HepG2 (cell line): Measurements from ENCODE around the gene FOXP3. TPM values are rescaled to one million over a fixed set of nuclear protein-coding genes. Genes with fewer than 3 reads are reported as not detected.

Experiments
- ATAC-seq: fragments of 200-7000 bp; cut with Tn5 transposase; 3 replicates; pipeline ENCODE4 v1.9.1; 2020; ENCODE audit warnings: mild to moderate bottlenecking, moderate library complexity
- BruUV-seq: library from RNA; stranded (reverse); fragments of 400-500 nt; replicated peaks from 2 replicates; lab custom pipeline; 2021; lab: Mats Ljungman, UMichigan
- CTCF ChIA-PET: fragments of 300-600 bp; formaldehyde crosslinking; extraction: SDS; loops from one replicate; lab custom pipeline; 2021; ENCODE audit warnings: low total read pairs, inconsistent platforms, low intra/inter-chr PET ratio; lab: Yijun Ruan, JAX
- POLR2A ChIA-PET: fragments of 350-600 bp; sonication (Branson Sonifier 250); formaldehyde crosslinking; loops from one replicate; lab custom pipeline; 2020; ENCODE audit warnings: antibody characterized with exemption, inconsistent platforms; lab: Yijun Ruan, JAX
- DNase-seq: peaks from one replicate; pipeline ENCODE4 v3.0.0-alpha.2; 2015; ENCODE audit warnings: low spot score
- FAIRE-seq: peaks from 3 replicates; lab custom pipeline; 2011; peaks lifted over from hg19 to GRCh38; lab: Jason Lieb, UNC
- H2AFZ ChIP-seq: one replicate; pipeline ENCODE4 v1.6.1; 2011; ENCODE audit warnings: low read length, inconsistent platforms
- H3K27ac ChIP-seq: fragments of 300-600 bp; 3 replicates; pipeline ENCODE4 v1.8.0; 2011; ENCODE audit warnings: mixed run types, mild to moderate bottlenecking, mixed read lengths, low read length, inconsistent platforms; ENCODE audit not compliant: insufficient read depth; ENCODE audit errors: extremely low read length
- H3K27me3 ChIP-seq, 2 experiments: fragments of 200-600 bp in 1 of 2; 2 replicates in 1 of 2; 3 replicates in 1 of 2; pipeline versions ENCODE4 v1.6.0 to v1.8.0; 2011; ENCODE audit warnings: low read length in 2 of 2, mild to moderate bottlenecking in 2 of 2, moderate library complexity in 2 of 2, inconsistent platforms in 1 of 2; ENCODE audit not compliant: insufficient read depth in 2 of 2, control insufficient read depth in 1 of 2
- H3K36me3 ChIP-seq, 2 experiments: fragments of 200-600 bp in 1 of 2; replicated peaks in 1 of 2; 2 replicates in 1 of 2; 3 replicates in 1 of 2; pipeline versions ENCODE4 v1.5.1 to v1.8.0; 2011; ENCODE audit warnings: low read length in 2 of 2, inconsistent platforms in 1 of 2; ENCODE audit not compliant: insufficient read depth in 2 of 2, control insufficient read depth in 1 of 2
- H3K4me1 ChIP-seq: 2 replicates; pipeline ENCODE4 v1.5.1; 2012; ENCODE audit warnings: low read length, inconsistent platforms; ENCODE audit not compliant: insufficient read depth
- H3K4me2 ChIP-seq: 2 replicates; pipeline ENCODE4 v1.6.0; 2011; ENCODE audit warnings: low read depth, low read length, inconsistent platforms
- H3K4me3 ChIP-seq, 3 experiments: fragments of 200-600 bp in 1 of 3; sonication (generic), shearing (Covaris generic) in 1 of 3; replicated peaks in 1 of 3; 2 replicates each; pipeline ENCODE4 v1.5.1; 2011 to 2016; ENCODE audit warnings: low read length in 3 of 3, inconsistent platforms in 2 of 3, low read depth in 2 of 3, mild to moderate bottlenecking in 2 of 3, control low read depth in 1 of 3, mixed read lengths in 1 of 3; ENCODE audit not compliant: insufficient read depth in 1 of 3
- H3K79me2 ChIP-seq: one replicate; pipeline ENCODE4 v1.6.1; 2011; ENCODE audit warnings: low read length, inconsistent platforms; ENCODE audit not compliant: insufficient read depth
- H3K9ac ChIP-seq: 2 replicates; pipeline ENCODE4 v1.6.0; 2011; ENCODE audit warnings: mild to moderate bottlenecking, low read depth, low read length, inconsistent platforms; ENCODE audit not compliant: insufficient read depth
- H3K9me3 ChIP-seq: 2 replicates; pipeline ENCODE4 v1.5.1; 2012; ENCODE audit warnings: mild to moderate bottlenecking, low read length
- H4K20me1 ChIP-seq: 2 replicates; pipeline ENCODE4 v1.6.0; 2011; ENCODE audit warnings: inconsistent platforms, mild to moderate bottlenecking, low read length, moderate library complexity; ENCODE audit not compliant: insufficient read depth
- ASH2L ChIP-seq: fragments of 300-600, 200-600 bp; sonication (generic); IDR thresholded peaks from 2 replicates; pipeline ENCODE4 v1.7.0; 2017; ENCODE audit warnings: low read depth, mild to moderate bottlenecking, moderate library complexity, mixed read lengths, low read length; ENCODE audit not compliant: insufficient read length
- MBNL3 ChIP-seq: fragments of 250-450 bp; sonication (Bioruptor Pico); conservative IDR thresholded peaks from 2 replicates; pipeline ENCODE4 v1.8.0; 2022; ENCODE audit warnings: mild to moderate bottlenecking, inconsistent platforms
- RXRA ChIP-seq: sonication (generic); formaldehyde crosslinking; IDR thresholded peaks from 2 replicates; pipeline ENCODE4 v1.5.1; 2020; ENCODE audit warnings: missing genetic modification reagents
- ZNF441 ChIP-seq: sonication (generic); formaldehyde crosslinking; IDR thresholded peaks from 2 replicates; pipeline ENCODE4 v1.7.0; 2021; ENCODE audit warnings: missing genetic modification reagents, borderline replicate concordance
- ZNF556 ChIP-seq: sonication (generic); formaldehyde crosslinking; IDR thresholded peaks from 2 replicates; pipeline ENCODE4 v1.4.0; 2020; ENCODE audit warnings: mild to moderate bottlenecking, missing genetic modification reagents, borderline replicate concordance
- ZSCAN12 ChIP-seq: sonication (generic); formaldehyde crosslinking; IDR thresholded peaks from 2 replicates; pipeline ENCODE4 v1.9.0; 2021; ENCODE audit warnings: mild to moderate bottlenecking, missing genetic modification reagents
- WGBS: methylation state at CpG from one replicate; pipeline ENCODE4 v1.1.6; 2017; ENCODE audit warnings: low lambda C conversion rate; 5-methylcytosine and 5-hydroxymethylcytosine counted together
- in situ Hi-C: cut with HindIII; loops from 2 replicates; pipeline ENCODE4 v1.10.0; 2017; ENCODE audit warnings: low pct_unique_long_range_greater_than_20kb; ENCODE audit not compliant: extremely low pct_ligation_motif_present
- intact Hi-C: fragments of 100-400 bp; cut with micrococcal nuclease; formaldehyde crosslinking; loops from one replicate; pipeline ENCODE4 v1.10.0; 2022; ENCODE audit not compliant: unreplicated experiment
- polyA plus RNA-seq, 8 experiments: library from polyadenylated mRNA; depleted of rRNA in 3 of 8; stranded (reverse) in 7 of 8; unstranded in 1 of 8; fragments of >200 nt; fragmentation: Illumina TruSeq in 4 of 8; extraction: Trizol in 4 of 8; gene quantifications; 2 replicates each; pipeline versions ENCODE4 v1.2.1 to v1.2.3, GENCODE V29; 2011 to 2016; ENCODE audit warnings: low read depth in 4 of 8, missing spikeins in 1 of 8, mixed read lengths in 1 of 8; ENCODE audit not compliant: insufficient read depth in 1 of 8
- total RNA-seq, 5 experiments: library from RNA; depleted of rRNA; stranded (reverse); fragments of >200 nt; fragmentation: Illumina TruSeq; extraction: Trizol; gene quantifications; 2 replicates each; pipeline ENCODE4 v1.2.3, GENCODE V29; 2016; ENCODE audit warnings: low read depth in 1 of 5
- TF ChIP-seq, protein P1 (sequence below): sonication (generic); formaldehyde crosslinking; IDR thresholded peaks from 2 replicates; pipeline ENCODE4 v1.4.0; 2020; ENCODE audit warnings: missing genetic modification reagents, borderline replicate concordance
- TF ChIP-seq, protein P2 (sequence below): sonication (generic); formaldehyde crosslinking; IDR thresholded peaks from 2 replicates; pipeline ENCODE4 v1.5.1; 2020; ENCODE audit warnings: mild to moderate bottlenecking, missing genetic modification reagents, borderline replicate concordance

The FOXP3 gene
- total and polyA plus RNA-seq, 2 of the 13 experiments (the other 11 are each of a cell fraction or from before 2014, with no cell fraction given) = 0.04 TPM; not detected in 1

DNA sequence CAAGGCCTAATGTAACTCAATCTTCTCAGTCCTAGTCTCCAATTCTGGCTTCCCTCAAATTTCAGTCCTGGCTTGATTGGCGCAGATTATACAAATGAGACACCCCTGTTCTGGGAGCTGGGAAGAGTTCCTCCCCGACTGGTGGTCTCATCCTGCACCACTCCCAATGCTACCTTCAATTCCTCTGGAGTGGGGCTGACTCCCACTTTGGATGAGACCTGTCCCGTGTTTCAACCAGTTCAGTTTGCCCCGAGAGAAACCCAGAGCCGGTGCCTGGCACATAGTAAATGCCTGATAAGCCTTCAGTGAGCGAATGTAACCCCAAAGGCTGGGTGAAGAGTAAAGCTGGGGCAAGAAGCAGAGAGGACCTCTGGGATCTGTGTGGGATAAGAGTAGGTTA is 60.5 kb downstream of the FOXP3 start:
- no peaks in the 10 kb centered on the region for H3K9me3 ChIP-seq
- POLR2A ChIA-PET = no interaction called here
- H2AFZ ChIP-seq = no peak overlapping the region
- ATAC-seq (no peak), FAIRE-seq (no peak), DNase-seq (no peak)
- H3K4me3 ChIP-seq = no peak overlapping the region
- H3K27me3 ChIP-seq = no peaks in the 10 kb centered on the region
- no peak overlapping the region for H3K27ac ChIP-seq
- in situ Hi-C loops (no loop called here), intact Hi-C loops (no loop called here)
- TF ChIP-seq ASH2L = no peak
- no peak for TF ChIP-seq MBNL3
- no peak for TF ChIP-seq ZSCAN12 (CRISPR knock-in tag)
- H3K4me1 ChIP-seq = peaks cover 14% of the 10 kb centered on the region
- H3K9ac ChIP-seq = no peak overlapping the region
- H3K79me2 ChIP-seq = no peaks in the 10 kb centered on the region
- no peaks in the 10 kb centered on the region for H4K20me1 ChIP-seq
- no peaks in the 10 kb centered on the region for H3K36me3 ChIP-seq
- WGBS = 52% methylated on average over 3 of the region's 6 CpGs
- H3K4me2 ChIP-seq = no peak overlapping the region
- CTCF ChIA-PET = no interaction called here
- BruUV-seq = no TSS peak

DNA sequence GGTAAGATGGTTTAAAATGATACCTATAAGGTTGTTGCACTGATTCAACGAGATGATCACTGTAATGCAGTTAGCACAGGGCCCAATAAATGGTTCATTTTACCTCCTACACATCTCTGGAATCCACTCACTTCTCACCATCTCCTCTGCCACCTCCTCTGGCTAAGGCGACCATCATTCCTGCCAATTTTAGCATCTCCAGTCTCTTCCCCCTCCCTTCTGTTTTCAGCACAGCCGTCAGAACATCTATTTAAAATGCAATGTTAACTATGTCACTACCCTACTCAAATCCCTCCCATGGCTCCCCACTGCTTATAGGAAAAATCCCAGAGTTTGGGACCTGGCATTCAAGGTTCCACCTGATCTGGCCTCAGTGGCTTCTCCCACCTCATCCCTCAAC is 61.0 kb downstream of the FOXP3 start:
- Histone ChIP-seq H3K36me3 (no peaks in the 10 kb centered on the region), H2AFZ (no peak overlapping the region), H3K4me3 (no peak overlapping the region), H3K9me3 (no peaks in the 10 kb centered on the region), H4K20me1 (no peaks in the 10 kb centered on the region), H3K27ac (no peak overlapping the region), H3K27me3 (no peaks in the 10 kb centered on the region), H3K9ac (no peak overlapping the region), H3K4me2 (no peak overlapping the region), H3K79me2 (no peaks in the 10 kb centered on the region), H3K4me1 (peaks cover 18% of the 10 kb centered on the region)
- in situ Hi-C loops = no loop called here
- ChIA-PET POLR2A (no interaction called here), CTCF (no interaction called here)
- no peak for ATAC-seq
- FAIRE-seq = no peak
- BruUV-seq = no TSS peak
- intact Hi-C loops = no loop called here
- 19% methylated on average over 3 of the region's 3 CpGs for WGBS
- no peak for DNase-seq
- TF ChIP-seq RXRA = no peak
- TF ChIP-seq ZNF441 (CRISPR knock-in tag) = no peak
- TF ChIP-seq, protein P1, sequence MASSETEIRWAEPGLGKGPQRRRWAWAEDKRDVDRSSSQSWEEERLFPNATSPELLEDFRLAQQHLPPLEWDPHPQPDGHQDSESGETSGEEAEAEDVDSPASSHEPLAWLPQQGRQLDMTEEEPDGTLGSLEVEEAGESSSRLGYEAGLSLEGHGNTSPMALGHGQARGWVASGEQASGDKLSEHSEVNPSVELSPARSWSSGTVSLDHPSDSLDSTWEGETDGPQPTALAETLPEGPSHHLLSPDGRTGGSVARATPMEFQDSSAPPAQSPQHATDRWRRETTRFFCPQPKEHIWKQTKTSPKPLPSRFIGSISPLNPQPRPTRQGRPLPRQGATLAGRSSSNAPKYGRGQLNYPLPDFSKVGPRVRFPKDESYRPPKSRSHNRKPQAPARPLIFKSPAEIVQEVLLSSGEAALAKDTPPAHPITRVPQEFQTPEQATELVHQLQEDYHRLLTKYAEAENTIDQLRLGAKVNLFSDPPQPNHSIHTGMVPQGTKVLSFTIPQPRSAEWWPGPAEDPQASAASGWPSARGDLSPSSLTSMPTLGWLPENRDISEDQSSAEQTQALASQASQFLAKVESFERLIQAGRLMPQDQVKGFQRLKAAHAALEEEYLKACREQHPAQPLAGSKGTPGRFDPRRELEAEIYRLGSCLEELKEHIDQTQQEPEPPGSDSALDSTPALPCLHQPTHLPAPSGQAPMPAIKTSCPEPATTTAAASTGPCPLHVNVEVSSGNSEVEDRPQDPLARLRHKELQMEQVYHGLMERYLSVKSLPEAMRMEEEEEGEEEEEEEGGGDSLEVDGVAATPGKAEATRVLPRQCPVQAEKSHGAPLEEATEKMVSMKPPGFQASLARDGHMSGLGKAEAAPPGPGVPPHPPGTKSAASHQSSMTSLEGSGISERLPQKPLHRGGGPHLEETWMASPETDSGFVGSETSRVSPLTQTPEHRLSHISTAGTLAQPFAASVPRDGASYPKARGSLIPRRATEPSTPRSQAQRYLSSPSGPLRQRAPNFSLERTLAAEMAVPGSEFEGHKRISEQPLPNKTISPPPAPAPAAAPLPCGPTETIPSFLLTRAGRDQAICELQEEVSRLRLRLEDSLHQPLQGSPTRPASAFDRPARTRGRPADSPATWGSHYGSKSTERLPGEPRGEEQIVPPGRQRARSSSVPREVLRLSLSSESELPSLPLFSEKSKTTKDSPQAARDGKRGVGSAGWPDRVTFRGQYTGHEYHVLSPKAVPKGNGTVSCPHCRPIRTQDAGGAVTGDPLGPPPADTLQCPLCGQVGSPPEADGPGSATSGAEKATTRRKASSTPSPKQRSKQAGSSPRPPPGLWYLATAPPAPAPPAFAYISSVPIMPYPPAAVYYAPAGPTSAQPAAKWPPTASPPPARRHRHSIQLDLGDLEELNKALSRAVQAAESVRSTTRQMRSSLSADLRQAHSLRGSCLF (CRISPR knock-in tag) = no peak
- TF ChIP-seq, protein P2, sequence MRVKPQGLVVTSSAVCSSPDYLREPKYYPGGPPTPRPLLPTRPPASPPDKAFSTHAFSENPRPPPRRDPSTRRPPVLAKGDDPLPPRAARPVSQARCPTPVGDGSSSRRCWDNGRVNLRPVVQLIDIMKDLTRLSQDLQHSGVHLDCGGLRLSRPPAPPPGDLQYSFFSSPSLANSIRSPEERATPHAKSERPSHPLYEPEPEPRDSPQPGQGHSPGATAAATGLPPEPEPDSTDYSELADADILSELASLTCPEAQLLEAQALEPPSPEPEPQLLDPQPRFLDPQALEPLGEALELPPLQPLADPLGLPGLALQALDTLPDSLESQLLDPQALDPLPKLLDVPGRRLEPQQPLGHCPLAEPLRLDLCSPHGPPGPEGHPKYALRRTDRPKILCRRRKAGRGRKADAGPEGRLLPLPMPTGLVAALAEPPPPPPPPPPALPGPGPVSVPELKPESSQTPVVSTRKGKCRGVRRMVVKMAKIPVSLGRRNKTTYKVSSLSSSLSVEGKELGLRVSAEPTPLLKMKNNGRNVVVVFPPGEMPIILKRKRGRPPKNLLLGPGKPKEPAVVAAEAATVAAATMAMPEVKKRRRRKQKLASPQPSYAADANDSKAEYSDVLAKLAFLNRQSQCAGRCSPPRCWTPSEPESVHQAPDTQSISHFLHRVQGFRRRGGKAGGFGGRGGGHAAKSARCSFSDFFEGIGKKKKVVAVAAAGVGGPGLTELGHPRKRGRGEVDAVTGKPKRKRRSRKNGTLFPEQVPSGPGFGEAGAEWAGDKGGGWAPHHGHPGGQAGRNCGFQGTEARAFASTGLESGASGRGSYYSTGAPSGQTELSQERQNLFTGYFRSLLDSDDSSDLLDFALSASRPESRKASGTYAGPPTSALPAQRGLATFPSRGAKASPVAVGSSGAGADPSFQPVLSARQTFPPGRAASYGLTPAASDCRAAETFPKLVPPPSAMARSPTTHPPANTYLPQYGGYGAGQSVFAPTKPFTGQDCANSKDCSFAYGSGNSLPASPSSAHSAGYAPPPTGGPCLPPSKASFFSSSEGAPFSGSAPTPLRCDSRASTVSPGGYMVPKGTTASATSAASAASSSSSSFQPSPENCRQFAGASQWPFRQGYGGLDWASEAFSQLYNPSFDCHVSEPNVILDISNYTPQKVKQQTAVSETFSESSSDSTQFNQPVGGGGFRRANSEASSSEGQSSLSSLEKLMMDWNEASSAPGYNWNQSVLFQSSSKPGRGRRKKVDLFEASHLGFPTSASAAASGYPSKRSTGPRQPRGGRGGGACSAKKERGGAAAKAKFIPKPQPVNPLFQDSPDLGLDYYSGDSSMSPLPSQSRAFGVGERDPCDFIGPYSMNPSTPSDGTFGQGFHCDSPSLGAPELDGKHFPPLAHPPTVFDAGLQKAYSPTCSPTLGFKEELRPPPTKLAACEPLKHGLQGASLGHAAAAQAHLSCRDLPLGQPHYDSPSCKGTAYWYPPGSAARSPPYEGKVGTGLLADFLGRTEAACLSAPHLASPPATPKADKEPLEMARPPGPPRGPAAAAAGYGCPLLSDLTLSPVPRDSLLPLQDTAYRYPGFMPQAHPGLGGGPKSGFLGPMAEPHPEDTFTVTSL (CRISPR knock-in tag) = no peak
- no peak for TF ChIP-seq ZNF556 (CRISPR knock-in tag)
